ENCODE results near the gene LARP1. TPM values are rescaled to one million over a fixed set of nuclear protein-coding genes. Genes with fewer than 3 reads are reported as not detected.

Gene LARP1
- total and polyA plus RNA-seq, 9 of the 15 experiments (the other 6 are each of a cell fraction or from before 2014, with no cell fraction given) = 22.6 to 300 (median 92.0) TPM

DNA sequence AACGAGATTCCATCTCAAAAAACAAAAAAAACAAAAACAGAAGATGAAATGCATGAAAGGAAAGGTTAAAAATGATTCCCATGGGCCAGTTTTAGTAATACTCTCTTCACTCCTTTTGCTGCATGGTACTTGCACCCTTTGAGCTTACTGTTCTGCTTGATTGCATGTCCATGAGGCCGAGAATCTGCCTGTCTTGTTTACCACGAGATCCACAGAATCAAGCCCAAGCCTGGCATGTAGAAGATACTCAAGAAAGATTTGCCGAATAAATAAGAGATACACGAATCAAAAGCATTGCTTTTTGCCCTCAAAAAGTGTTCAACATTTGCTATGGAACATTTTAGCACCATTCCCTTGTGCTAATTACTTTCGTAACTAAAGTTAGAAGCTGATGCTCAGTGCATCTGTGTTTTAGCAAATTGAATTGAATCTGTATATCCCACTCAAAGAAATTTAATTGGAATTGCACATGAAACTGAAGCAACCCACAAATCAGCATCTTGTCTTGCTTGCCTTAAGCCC is 94.1 kb downstream of the LARP1 start (continued):
- TF ChIP-seq, protein P1, sequence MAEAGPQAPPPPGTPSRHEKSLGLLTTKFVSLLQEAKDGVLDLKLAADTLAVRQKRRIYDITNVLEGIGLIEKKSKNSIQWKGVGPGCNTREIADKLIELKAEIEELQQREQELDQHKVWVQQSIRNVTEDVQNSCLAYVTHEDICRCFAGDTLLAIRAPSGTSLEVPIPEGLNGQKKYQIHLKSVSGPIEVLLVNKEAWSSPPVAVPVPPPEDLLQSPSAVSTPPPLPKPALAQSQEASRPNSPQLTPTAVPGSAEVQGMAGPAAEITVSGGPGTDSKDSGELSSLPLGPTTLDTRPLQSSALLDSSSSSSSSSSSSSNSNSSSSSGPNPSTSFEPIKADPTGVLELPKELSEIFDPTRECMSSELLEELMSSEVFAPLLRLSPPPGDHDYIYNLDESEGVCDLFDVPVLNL (CRISPR knock-in tag; IDR thresholded peaks at IDR 0.05; ENCODE audit: low read depth) = no peak
- no peak for TF ChIP-seq RUNX1 (IDR thresholded peaks at IDR 0.05; ENCODE audit: low read depth)
- TF ChIP-seq CHD4 (IDR thresholded peaks at IDR 0.05; ENCODE audit: insufficient read depth, insufficient replicate concordance, low read depth, low read length, poor library complexity, severe bottlenecking) = no peak
- no peak for TF ChIP-seq ZNF324 (CRISPR knock-in tag; IDR thresholded peaks at IDR 0.05)
- TF ChIP-seq, protein P2, sequence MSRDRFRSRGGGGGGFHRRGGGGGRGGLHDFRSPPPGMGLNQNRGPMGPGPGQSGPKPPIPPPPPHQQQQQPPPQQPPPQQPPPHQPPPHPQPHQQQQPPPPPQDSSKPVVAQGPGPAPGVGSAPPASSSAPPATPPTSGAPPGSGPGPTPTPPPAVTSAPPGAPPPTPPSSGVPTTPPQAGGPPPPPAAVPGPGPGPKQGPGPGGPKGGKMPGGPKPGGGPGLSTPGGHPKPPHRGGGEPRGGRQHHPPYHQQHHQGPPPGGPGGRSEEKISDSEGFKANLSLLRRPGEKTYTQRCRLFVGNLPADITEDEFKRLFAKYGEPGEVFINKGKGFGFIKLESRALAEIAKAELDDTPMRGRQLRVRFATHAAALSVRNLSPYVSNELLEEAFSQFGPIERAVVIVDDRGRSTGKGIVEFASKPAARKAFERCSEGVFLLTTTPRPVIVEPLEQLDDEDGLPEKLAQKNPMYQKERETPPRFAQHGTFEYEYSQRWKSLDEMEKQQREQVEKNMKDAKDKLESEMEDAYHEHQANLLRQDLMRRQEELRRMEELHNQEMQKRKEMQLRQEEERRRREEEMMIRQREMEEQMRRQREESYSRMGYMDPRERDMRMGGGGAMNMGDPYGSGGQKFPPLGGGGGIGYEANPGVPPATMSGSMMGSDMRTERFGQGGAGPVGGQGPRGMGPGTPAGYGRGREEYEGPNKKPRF (IDR thresholded peaks at IDR 0.05; ENCODE audit: low read depth, low read length) = no peak

DNA sequence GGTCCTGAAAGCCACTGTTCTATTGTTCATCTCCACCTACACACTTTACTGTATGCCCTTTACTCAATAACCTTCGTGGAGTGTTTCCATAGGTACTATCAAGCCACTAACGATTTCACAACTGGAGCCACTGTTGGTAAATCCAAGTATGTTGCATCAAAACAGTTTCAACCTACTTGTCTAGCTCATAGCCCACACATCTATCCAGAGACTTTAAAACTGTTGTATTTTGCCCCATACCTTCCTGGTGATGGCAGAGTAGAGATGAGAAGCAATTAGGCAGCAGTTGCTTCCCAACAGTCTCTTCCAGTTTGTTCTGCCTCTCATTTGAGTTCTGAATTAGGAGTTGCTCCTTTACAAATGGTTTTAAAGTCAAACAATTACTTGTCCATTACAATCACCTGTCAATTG is 94.6 kb downstream of the LARP1 start:
- peaks cover 5 to 28% of the 10 kb centered on the region in 2 experiments for H3K4me1 ChIP-seq (replicated peaks in 1 of 2; ENCODE audit: control insufficient read depth in 2 of 2, insufficient read depth in 2 of 2, low read length in 2 of 2)
- H3K9ac ChIP-seq (ENCODE audit: insufficient read depth in 1 of 2, low read depth in 2 of 2, low read length in 2 of 2) = peak overlapping the region in 1 of 2 experiments; percentile 23; a peak in 2 of 4 replicates
- no peaks in the 10 kb centered on the region for H3K9me3 ChIP-seq (replicated peaks; ENCODE audit: control insufficient read depth, insufficient read depth, low read depth, low read length)
- CTCF ChIA-PET (ENCODE audit: low intra/inter-chr PET ratio) = no interaction called here
- peak overlapping the region; percentile 81 for H3K4me2 ChIP-seq (ENCODE audit: insufficient read depth, low read length)
- H3K9me1 ChIP-seq (ENCODE audit: control insufficient read depth, insufficient read depth, low read length) = no peaks in the 10 kb centered on the region
- in situ Hi-C loops (cut with MboI) = no loop called here
- DNase-seq (ENCODE audit: extremely low read depth in 1 of 4, low spot score in 3 of 4) (no peak), ATAC-seq (peak; percentile 41), FAIRE-seq (peak; percentile 61)
- POLR2A ChIA-PET = interaction anchor here (1.0 to 2.4 kb wide), 3 partner anchors 13 to 28 kb away, joined by 3 to 9 read pairs (median 3); no protein-coding TSS in a partner anchor
- no TSS peak for BruUV-seq (replicated peaks)
- no peaks in the 10 kb centered on the region for H3K79me2 ChIP-seq (ENCODE audit: control insufficient read depth, insufficient read depth, low read length)
- intact Hi-C loops (cut with micrococcal nuclease) = no loop called here
- peak overlapping the region; percentile 44; the same call in 1 of the 3 replicates for H3K27ac ChIP-seq (ENCODE audit: extremely low read depth, low read depth, low read length)
- 8% methylated on average over 2 of the region's 2 CpGs for WGBS (ENCODE audit: insufficient coverage, low coverage, missing lambda C conversion rate)
- H4K20me1 ChIP-seq (replicated peaks; ENCODE audit: control insufficient read depth, insufficient read depth, low read length) = no peaks in the 10 kb centered on the region
- no peak overlapping the region for H3K4me3 ChIP-seq
- peak overlapping the region; percentile 95 for H2AFZ ChIP-seq (ENCODE audit: low read depth, low read length)
- H3K27me3 ChIP-seq (ENCODE audit: control insufficient read depth in 2 of 2, insufficient read depth in 2 of 2, low read length in 2 of 2) = no peaks in the 10 kb centered on the region
- H3K36me3 ChIP-seq (ENCODE audit: control insufficient read depth, insufficient read depth, low read length) = 0 out of 3 replicates have a peak, but pooled peaks cover 2% of the 10 kb centered on the region
- peak; percentile 93 for TF ChIP-seq CEBPB (tag; IDR thresholded peaks at IDR 0.05)
- TF ChIP-seq ESRRA (IDR thresholded peaks at IDR 0.05; ENCODE audit: borderline replicate concordance, low read depth) = 0 out of 2 replicates have a peak, but pooled peaks have one; percentile 20
